H7 (cell line): ENCODE data around the gene MSLN. TPM values are rescaled to one million over a fixed set of nuclear protein-coding genes. Genes with fewer than 3 reads are reported as not detected.
A peak's percentile ranks its signal among the peaks of the same experiment; 100 is the strongest.
"Not testable (repeated sequence)": the region's sequence is repeated elsewhere in the genome, so short reads cannot be mapped to it uniquely, and the experiment has no call there.

Experiments
- DNase-seq: peaks from one replicate; pipeline ENCODE4 v3.0.0; 2012
- H3K27me3 ChIP-seq: 2 replicates; pipeline ENCODE4 v1.6.0; 2011; ENCODE audit warnings: mild to moderate bottlenecking, low read length; ENCODE audit not compliant: control insufficient read depth, insufficient read depth
- H3K36me3 ChIP-seq: replicated peaks from 2 replicates; pipeline ENCODE4 v1.5.1; 2011; ENCODE audit warnings: low read length; ENCODE audit not compliant: control insufficient read depth, insufficient read depth
- H3K4me3 ChIP-seq: 2 replicates; pipeline ENCODE4 v1.5.1; 2011; ENCODE audit warnings: low read depth, mild to moderate bottlenecking, control low read depth, low read length, moderate library complexity; ENCODE audit not compliant: insufficient read depth
- total RNA-seq: library from RNA; depleted of rRNA; stranded (reverse); fragments of >200 nt; shearing (Covaris generic); gene quantifications from 2 replicates; pipeline ENCODE4 v1.2.3, GENCODE V29; 2014

Gene MSLN
- total RNA-seq, 1 experiment from 2014 or later: not detected

DNA sequence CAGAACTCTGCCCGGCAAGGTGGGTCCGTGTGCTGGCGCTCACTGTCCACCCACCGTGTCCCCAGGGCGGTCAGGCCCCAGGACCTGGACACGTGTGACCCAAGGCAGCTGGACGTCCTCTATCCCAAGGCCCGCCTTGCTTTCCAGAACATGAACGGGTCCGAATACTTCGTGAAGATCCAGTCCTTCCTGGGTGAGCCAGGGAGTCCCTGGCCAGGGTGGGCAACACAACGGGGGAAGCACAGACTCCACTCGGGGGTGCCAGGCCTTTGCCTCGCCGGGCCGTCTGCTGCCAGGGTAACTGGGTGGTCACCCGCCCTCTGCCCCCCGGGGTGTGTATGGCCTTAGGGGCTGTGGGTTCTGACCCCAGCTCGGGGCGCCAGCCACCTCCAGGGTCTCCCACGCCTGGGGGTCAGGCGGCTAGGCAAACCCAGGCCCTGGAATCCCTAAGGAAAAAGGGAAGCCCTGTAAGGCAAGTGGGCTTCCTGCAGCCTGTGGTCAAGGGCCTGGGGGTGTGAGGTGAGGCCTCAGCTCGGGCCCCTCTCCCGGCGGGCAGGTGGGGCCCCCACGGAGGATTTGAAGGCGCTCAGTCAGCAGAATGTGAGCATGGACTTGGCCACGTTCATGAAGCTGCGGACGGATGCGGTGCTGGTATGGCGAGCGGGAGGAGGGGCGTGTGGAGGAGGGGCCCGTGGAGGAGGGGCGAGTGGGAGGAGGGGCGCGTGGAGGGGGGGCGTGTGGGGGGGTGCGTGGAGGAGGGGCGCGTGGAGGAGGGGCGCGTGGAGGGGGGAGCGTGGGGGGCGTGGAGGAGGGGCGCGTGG is 6.5 kb downstream of the MSLN start:
- H3K27me3 ChIP-seq: no peaks in the 10 kb centered on the region
- H3K4me3 ChIP-seq: no peak overlapping the region

GRCh38 chr16:767743-768235 is 7.3 kb downstream of the MSLN start:
- peak; percentile 87 for DNase-seq
- Histone ChIP-seq H3K27me3 (no peaks in the 10 kb centered on the region), H3K4me3 (no peak overlapping the region), H3K36me3 (no peaks in the 10 kb centered on the region)

More for the DNA sequence above, 6.5 kb downstream of the MSLN start:
- H3K36me3 ChIP-seq: no peaks in the 10 kb centered on the region
- DNase-seq: no peak

DNA sequence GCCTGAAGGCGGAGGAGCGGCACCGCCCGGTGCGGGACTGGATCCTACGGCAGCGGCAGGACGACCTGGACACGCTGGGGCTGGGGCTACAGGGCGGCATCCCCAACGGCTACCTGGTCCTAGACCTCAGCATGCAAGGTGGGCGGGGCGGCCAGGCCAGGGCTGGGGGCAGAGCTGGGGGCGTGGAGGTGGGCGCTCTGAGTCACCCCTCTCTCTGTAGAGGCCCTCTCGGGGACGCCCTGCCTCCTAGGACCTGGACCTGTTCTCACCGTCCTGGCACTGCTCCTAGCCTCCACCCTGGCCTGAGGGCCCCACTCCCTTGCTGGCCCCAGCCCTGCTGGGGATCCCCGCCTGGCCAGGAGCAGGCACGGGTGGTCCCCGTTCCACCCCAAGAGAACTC is 7.9 kb downstream of the MSLN start:
- no peak overlapping the region for H3K4me3 ChIP-seq
- DNase-seq: peak; percentile 78

GRCh38 chr16:769184-769784 is 8.8 kb downstream of the MSLN start:
- Histone ChIP-seq H3K27me3 (no peaks in the 10 kb centered on the region), H3K4me3 (no peak overlapping the region; the same call in 1 of the 2 replicates), H3K36me3 (no peaks in the 10 kb centered on the region)
- peak; percentile 85 for DNase-seq

More for the DNA sequence above, 7.9 kb downstream of the MSLN start:
- no peaks in the 10 kb centered on the region for H3K27me3 ChIP-seq
- no peaks in the 10 kb centered on the region for H3K36me3 ChIP-seq

- no peak for DNase-seq
- Histone ChIP-seq H3K36me3 (no peaks in the 10 kb centered on the region), H3K4me3 (no peak overlapping the region)
Measured at GRCh38 chr16:769934-770333, 9.4 kb downstream of the MSLN start.

DNA sequence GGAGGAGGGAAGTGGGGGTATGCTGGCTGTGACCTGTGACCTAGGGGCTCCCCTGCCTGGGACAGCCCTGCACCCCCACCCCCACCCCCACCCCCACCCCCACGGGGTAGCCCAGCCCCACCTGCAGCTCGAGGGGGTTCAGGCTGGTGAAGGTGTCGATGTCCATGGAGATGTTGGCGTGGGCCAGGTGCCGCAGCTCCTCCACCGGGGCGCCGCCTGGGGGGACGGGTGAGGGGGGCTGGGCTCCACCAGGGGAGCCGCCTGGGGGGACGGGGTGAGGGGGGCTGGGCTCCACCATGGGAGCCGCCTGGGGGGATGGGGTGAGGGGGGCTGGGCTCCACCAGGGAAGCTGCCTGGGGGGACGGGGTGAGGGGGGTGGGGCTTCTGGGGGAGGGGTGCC is 9.9 kb downstream of the MSLN start:
- Histone ChIP-seq H3K27me3 (no peaks in the 10 kb centered on the region), H3K4me3 (no peak overlapping the region), H3K36me3 (no peaks in the 10 kb centered on the region)
- DNase-seq: no peak

More at GRCh38 chr16:769934-770333, 9.4 kb downstream of the MSLN start:
- H3K27me3 ChIP-seq: no peaks in the 10 kb centered on the region

DNA sequence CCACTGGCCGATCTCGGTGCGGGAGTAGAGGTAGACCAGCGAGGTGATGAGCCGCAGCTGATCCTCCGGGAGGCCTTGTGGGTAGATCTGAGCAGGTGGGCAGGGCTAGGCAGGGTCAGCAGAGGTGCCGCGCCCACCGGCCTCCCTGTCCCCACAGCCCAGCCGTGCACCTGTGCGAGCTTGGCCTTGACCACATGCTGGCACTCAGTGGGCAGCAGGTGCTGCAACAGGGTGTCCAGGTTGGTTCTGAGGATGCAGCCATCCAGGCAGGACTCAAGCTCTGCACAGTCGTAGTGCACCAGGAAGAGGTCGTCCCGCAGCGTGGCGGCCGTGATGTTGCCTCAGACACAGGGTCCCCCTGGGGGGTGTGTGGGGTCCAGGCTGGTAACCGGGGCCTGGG is 12.4 kb downstream of the MSLN start:
- DNase-seq: no peak
- Histone ChIP-seq H3K36me3 (no peaks in the 10 kb centered on the region), H3K4me3 (no peak overlapping the region), H3K27me3 (no peaks in the 10 kb centered on the region)

- no peaks in the 10 kb centered on the region for H3K36me3 ChIP-seq
- no peak for DNase-seq
- H3K4me3 ChIP-seq: no peak overlapping the region
- no peaks in the 10 kb centered on the region for H3K27me3 ChIP-seq
Measured at GRCh38 chr16:774086-775001, 13.8 kb downstream of the MSLN start.

GRCh38 chr16:775236-775796 is 14.8 kb downstream of the MSLN start:
- DNase-seq: no peak
- no peak overlapping the region for H3K4me3 ChIP-seq
- H3K27me3 ChIP-seq: no peaks in the 10 kb centered on the region
- no peaks in the 10 kb centered on the region for H3K36me3 ChIP-seq

- H3K4me3 ChIP-seq, H3K36me3 ChIP-seq, DNase-seq, H3K27me3 ChIP-seq: not testable (repeated sequence)
Measured at GRCh38 chr16:776298-776697, 15.8 kb downstream of the MSLN start.

GRCh38 chr16:776824-777223 is 16.3 kb downstream of the MSLN start:
- H3K36me3 ChIP-seq: no peaks in the 10 kb centered on the region

GRCh38 chr16:777826-778225 is 17.3 kb downstream of the MSLN start:
- Histone ChIP-seq H3K36me3 (no peaks in the 10 kb centered on the region), H3K4me3 (no peak overlapping the region), H3K27me3 (no peaks in the 10 kb centered on the region)
- DNase-seq: no peak

More at GRCh38 chr16:776824-777223, 16.3 kb downstream of the MSLN start:
- Histone ChIP-seq H3K27me3 (no peaks in the 10 kb centered on the region), H3K4me3 (no peak overlapping the region)
- DNase-seq: no peak

DNA sequence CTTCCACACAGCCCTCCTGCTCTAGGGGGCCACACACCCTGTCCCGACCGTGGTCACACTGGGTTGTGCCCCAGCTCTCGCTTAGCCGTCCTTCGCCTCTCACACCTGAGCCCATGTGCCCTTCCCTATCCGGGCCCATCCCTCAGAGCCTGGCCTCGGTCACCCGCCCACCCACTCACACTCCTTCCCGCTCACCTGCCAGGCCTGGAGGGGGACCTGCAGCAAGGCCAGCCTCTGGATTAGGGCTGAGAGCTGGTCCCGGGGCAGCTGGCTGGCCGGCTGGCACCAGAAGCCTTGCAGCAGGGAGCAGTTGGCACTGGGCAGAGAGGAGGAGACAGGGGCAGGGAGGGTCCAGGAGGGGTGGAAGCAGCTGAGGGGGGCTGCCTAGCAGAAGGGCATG is 17.9 kb downstream of the MSLN start:
- Histone ChIP-seq H3K27me3 (no peaks in the 10 kb centered on the region), H3K36me3 (no peaks in the 10 kb centered on the region), H3K4me3 (no peak overlapping the region)
- no peak for DNase-seq

DNA sequence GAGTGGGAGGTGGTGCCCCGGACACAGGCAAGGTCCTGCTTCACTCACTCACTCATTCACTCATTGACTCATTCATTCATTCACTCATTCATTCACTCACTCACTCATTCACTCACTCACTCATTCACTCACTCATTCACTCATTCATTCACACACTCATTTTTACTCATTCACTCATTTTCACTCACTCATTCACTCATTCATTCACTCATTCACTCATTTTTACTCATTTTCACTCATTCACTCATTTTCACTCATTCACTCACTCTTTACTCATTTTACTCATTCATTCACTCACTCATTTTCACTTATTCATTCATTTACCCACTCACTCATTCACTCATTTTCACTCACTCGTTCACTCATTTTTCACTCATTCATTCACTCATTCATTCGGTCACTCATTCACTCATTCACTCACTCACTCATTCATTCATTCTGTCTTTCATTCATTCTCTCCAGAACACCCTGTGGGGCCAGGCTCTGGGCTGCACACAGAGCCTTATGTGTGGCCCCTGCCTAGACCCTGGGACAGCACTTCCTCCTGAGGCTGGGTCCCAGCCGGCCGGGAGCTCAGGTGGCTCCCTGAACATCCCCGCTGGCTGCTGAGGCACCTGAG is 18.5 kb downstream of the MSLN start:
- Histone ChIP-seq H3K4me3 (no peak overlapping the region), H3K36me3 (no peaks in the 10 kb centered on the region), H3K27me3 (no peaks in the 10 kb centered on the region)
- no peak for DNase-seq
